HEK293 (cell line): Measurements from ENCODE around the gene TBL1X.

Source experiments
- CTCF ChIA-PET: fragments of 350-600 bp; formaldehyde crosslinking; extraction: SDS; loops from one replicate; lab custom pipeline; 2021; ENCODE audit warnings: antibody characterized with exemption; lab: Yijun Ruan, JAX
- POLR2A ChIA-PET: fragments of 300-600 bp; formaldehyde crosslinking; extraction: SDS; loops from one replicate; lab custom pipeline; 2020; ENCODE audit warnings: antibody characterized with exemption, inconsistent platforms; lab: Yijun Ruan, JAX
- H3K27ac ChIP-seq: fragments of 200-500 bp; sonication (Bioruptor generic); 2 replicates; pipeline ENCODE4 v1.5.1; 2014; ENCODE audit warnings: low read depth, low read length, control low read depth, inconsistent platforms; ENCODE audit errors: extremely low read depth
- H3K36me3 ChIP-seq, 2 experiments: fragments of 200-500 bp in 1 of 2; sonication (Bioruptor generic) in 1 of 2; 1 replicate in 1 of 2; 2 replicates in 1 of 2; pipeline ENCODE4 v1.5.1; 2014 to 2017; ENCODE audit warnings: inconsistent platforms in 2 of 2, low read length in 2 of 2; ENCODE audit not compliant: control insufficient read depth in 2 of 2, insufficient read depth in 1 of 2
- H3K4me1 ChIP-seq: fragments of 200-500 bp; sonication (Bioruptor generic); 2 replicates; pipeline ENCODE4 v1.5.1; 2014; ENCODE audit warnings: mild to moderate bottlenecking, low read length, inconsistent platforms; ENCODE audit not compliant: control insufficient read depth, insufficient read depth
- H3K4me3 ChIP-seq: 2 replicates; pipeline ENCODE4 v1.5.1; 2011; ENCODE audit warnings: low read depth, mild to moderate bottlenecking, control low read depth, low read length, moderate library complexity
- H3K9me3 ChIP-seq: fragments of 200-500 bp; sonication (Bioruptor generic); 2 replicates; pipeline ENCODE4 v1.5.1; 2014; ENCODE audit warnings: low read depth, low read length, inconsistent platforms; ENCODE audit not compliant: control insufficient read depth, insufficient read depth
- BCL11B ChIP-seq: fragments of 450-650 bp; formaldehyde crosslinking; IDR thresholded peaks from 2 replicates; pipeline ENCODE4 v1.5.1; 2016; ENCODE audit warnings: low read depth, missing biosample characterization, missing genetic modification characterization
- ZFP3 ChIP-seq: fragments of 450-650 bp; formaldehyde crosslinking; IDR thresholded peaks from 2 replicates; pipeline ENCODE4 v1.5.1; 2016; ENCODE audit warnings: low read depth, missing biosample characterization, missing genetic modification characterization
- ZFP41 ChIP-seq: fragments of 450-650 bp; formaldehyde crosslinking; IDR thresholded peaks from 2 replicates; pipeline ENCODE4 v1.5.1; 2016; ENCODE audit warnings: missing biosample characterization, missing genetic modification characterization, borderline replicate concordance
- ZNF23 ChIP-seq: fragments of 450-650 bp; formaldehyde crosslinking; IDR thresholded peaks from 2 replicates; pipeline ENCODE4 v1.5.1; 2016; ENCODE audit warnings: missing biosample characterization, missing genetic modification characterization, borderline replicate concordance
- ZNF561 ChIP-seq: fragments of 450-650 bp; IDR thresholded peaks from 2 replicates; pipeline ENCODE4 v1.5.1; 2018; ENCODE audit warnings: missing biosample characterization, missing genetic modification characterization, borderline replicate concordance
- ZNF610 ChIP-seq: fragments of 450-650 bp; formaldehyde crosslinking; IDR thresholded peaks from 2 replicates; pipeline ENCODE4 v1.5.1; 2016; ENCODE audit warnings: missing biosample characterization, missing genetic modification characterization, borderline replicate concordance
- ZNF621 ChIP-seq: fragments of 450-650 bp; formaldehyde crosslinking; IDR thresholded peaks from 2 replicates; pipeline ENCODE4 v1.5.1; 2017; ENCODE audit warnings: missing biosample characterization, missing genetic modification characterization
- ZNF76 ChIP-seq: fragments of 450-650 bp; formaldehyde crosslinking; IDR thresholded peaks from 2 replicates; pipeline ENCODE4; 2016; ENCODE audit warnings: low read depth, missing biosample characterization, missing genetic modification characterization, borderline replicate concordance
- ZNF785 ChIP-seq: fragments of 450-650 bp; formaldehyde crosslinking; IDR thresholded peaks from 2 replicates; pipeline ENCODE4 v1.5.1; 2016; ENCODE audit warnings: missing biosample characterization, missing genetic modification characterization
- TF ChIP-seq, protein P1 (sequence below): fragments of 450-650 bp; formaldehyde crosslinking; IDR thresholded peaks from 2 replicates; pipeline ENCODE4 v1.5.1; 2016; ENCODE audit warnings: missing biosample characterization, missing genetic modification characterization
- TF ChIP-seq, protein P2 (sequence below): fragments of 450-650 bp; formaldehyde crosslinking; IDR thresholded peaks from 2 replicates; pipeline ENCODE4 v1.5.1; 2017; ENCODE audit warnings: missing biosample characterization, missing genetic modification characterization
- TF ChIP-seq, protein P3 (sequence below): fragments of 450-650 bp; formaldehyde crosslinking; optimal IDR thresholded peaks from 2 replicates; pipeline ENCODE3; 2016; ENCODE audit warnings: missing biosample characterization, mild to moderate bottlenecking, missing genetic modification characterization
- TF ChIP-seq, protein P4 (sequence below): fragments of 450-650 bp; formaldehyde crosslinking; conservative IDR thresholded peaks from 2 replicates; pipeline ENCODE4 v1.5.1; 2016; ENCODE audit warnings: low read depth, missing biosample characterization, missing genetic modification characterization
- TF ChIP-seq, protein P5 (sequence below): fragments of 450-650 bp; formaldehyde crosslinking; IDR thresholded peaks from 2 replicates; pipeline ENCODE4 v1.5.1; 2016; ENCODE audit warnings: missing biosample characterization, missing genetic modification characterization

Gene TBL1X

DNA sequence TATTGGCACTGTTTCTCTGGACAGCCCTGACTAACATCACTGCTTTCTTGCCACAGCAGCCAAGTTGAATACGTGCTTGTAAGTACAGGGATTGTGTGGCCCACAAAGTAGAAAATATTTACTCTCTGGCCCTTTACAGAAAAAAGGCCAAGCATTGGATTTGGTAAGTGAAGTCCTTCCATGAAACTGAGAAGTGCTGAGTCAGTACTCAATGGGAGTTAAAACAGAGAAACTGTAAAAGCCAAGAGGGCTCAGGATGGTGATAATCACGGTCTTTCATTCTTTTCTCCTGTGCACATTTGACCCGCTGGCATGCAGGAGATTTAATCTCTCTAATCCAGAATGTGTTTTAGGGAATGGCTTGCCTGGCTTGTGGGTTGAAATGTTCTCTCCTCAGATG is 46.1 kb downstream of the TBL1X start (continued):
- TF ChIP-seq, protein P1, sequence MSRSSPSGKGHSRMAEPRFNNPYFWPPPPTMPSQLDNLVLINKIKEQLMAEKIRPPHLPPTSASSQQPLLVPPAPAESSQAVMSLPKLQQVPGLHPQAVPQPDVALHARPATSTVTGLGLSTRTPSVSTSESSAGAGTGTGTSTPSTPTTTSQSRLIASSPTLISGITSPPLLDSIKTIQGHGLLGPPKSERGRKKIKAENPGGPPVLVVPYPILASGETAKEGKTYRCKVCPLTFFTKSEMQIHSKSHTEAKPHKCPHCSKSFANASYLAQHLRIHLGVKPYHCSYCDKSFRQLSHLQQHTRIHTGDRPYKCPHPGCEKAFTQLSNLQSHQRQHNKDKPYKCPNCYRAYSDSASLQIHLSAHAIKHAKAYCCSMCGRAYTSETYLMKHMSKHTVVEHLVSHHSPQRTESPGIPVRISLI (tag by site-specific recombination) = no peak
- no peak for TF ChIP-seq ZNF76 (tag by site-specific recombination)
- TF ChIP-seq ZNF23 (tag by site-specific recombination) = no peak
- TF ChIP-seq ZNF785 = no peak

DNA sequence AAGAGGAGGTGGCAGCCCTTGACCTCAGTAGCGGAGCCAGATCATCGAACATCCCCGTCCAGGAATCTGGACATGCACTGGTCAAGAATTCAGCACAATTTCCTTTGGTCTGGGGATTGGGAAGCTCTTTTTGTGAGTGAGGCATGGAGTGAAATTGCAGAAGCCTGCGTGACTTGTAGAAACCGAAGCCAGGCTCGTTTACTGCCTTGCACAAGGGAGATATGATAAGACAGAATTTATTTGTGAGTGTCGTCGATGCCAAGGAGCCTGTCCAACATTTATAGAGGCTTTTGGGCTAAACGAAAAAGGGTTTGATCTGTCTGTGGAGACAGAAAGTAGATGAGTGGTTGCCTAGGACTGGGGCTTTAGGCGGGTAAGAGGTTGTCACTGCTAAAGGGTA is 50.6 kb downstream of the TBL1X start:
- POLR2A ChIA-PET = no interaction called here

DNA sequence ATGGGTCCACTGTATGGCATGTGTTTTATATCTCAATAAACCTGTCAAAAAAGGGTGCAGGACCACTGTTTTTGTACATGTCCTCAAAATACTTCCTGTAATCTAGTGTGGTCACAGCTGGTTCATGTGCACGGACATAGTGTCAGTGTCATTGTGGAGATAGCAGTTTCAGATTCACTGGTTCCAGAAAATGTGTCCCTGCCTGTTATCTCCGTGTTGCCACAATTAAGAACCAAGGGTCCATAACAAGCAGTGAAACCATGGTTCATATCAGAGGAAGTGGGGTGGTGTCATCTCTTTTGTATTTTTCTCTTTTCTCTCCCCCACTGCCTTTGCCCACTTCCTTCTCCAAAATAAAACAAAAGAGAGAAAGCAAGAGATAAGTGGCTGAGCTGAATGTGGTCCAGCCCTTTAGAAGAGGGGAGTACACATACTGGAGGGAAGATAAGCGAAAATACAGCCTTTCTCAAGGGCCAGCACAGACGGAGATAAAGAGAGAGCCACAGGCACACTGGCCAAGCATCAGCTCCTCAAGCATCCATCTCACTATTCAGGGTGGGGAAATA is 51.2 kb downstream of the TBL1X start:
- peaks cover 0 to 11% of the 10 kb centered on the region in 2 experiments; a peak in 1 of 3 replicates for H3K36me3 ChIP-seq
- TF ChIP-seq, protein P2, sequence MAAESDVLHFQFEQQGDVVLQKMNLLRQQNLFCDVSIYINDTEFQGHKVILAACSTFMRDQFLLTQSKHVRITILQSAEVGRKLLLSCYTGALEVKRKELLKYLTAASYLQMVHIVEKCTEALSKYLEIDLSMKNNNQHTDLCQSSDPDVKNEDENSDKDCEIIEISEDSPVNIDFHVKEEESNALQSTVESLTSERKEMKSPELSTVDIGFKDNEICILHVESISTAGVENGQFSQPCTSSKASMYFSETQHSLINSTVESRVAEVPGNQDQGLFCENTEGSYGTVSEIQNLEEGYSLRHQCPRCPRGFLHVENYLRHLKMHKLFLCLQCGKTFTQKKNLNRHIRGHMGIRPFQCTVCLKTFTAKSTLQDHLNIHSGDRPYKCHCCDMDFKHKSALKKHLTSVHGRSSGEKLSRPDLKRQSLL (tag by site-specific recombination) = no peak
- no peak for TF ChIP-seq ZNF610
- no peak for TF ChIP-seq ZFP3 (tag by site-specific recombination)
- TF ChIP-seq, protein P3, sequence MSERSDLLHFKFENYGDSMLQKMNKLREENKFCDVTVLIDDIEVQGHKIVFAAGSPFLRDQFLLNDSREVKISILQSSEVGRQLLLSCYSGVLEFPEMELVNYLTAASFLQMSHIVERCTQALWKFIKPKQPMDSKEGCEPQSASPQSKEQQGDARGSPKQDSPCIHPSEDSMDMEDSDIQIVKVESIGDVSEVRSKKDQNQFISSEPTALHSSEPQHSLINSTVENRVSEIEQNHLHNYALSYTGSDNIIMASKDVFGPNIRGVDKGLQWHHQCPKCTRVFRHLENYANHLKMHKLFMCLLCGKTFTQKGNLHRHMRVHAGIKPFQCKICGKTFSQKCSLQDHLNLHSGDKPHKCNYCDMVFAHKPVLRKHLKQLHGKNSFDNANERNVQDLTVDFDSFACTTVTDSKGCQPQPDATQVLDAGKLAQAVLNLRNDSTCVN = no peak
- no peak overlapping the region for H3K27ac ChIP-seq
- no peak overlapping the region for H3K4me3 ChIP-seq
- ChIA-PET POLR2A (no interaction called here), CTCF (no interaction called here)
- no peaks in the 10 kb centered on the region for H3K4me1 ChIP-seq
- no peaks in the 10 kb centered on the region for H3K9me3 ChIP-seq

More for the DNA sequence above, 50.6 kb downstream of the TBL1X start:
- no peak overlapping the region for H3K4me3 ChIP-seq
- H3K27ac ChIP-seq = no peak overlapping the region
- TF ChIP-seq ZNF76 (tag by site-specific recombination) = no peak
- TF ChIP-seq, protein P4, sequence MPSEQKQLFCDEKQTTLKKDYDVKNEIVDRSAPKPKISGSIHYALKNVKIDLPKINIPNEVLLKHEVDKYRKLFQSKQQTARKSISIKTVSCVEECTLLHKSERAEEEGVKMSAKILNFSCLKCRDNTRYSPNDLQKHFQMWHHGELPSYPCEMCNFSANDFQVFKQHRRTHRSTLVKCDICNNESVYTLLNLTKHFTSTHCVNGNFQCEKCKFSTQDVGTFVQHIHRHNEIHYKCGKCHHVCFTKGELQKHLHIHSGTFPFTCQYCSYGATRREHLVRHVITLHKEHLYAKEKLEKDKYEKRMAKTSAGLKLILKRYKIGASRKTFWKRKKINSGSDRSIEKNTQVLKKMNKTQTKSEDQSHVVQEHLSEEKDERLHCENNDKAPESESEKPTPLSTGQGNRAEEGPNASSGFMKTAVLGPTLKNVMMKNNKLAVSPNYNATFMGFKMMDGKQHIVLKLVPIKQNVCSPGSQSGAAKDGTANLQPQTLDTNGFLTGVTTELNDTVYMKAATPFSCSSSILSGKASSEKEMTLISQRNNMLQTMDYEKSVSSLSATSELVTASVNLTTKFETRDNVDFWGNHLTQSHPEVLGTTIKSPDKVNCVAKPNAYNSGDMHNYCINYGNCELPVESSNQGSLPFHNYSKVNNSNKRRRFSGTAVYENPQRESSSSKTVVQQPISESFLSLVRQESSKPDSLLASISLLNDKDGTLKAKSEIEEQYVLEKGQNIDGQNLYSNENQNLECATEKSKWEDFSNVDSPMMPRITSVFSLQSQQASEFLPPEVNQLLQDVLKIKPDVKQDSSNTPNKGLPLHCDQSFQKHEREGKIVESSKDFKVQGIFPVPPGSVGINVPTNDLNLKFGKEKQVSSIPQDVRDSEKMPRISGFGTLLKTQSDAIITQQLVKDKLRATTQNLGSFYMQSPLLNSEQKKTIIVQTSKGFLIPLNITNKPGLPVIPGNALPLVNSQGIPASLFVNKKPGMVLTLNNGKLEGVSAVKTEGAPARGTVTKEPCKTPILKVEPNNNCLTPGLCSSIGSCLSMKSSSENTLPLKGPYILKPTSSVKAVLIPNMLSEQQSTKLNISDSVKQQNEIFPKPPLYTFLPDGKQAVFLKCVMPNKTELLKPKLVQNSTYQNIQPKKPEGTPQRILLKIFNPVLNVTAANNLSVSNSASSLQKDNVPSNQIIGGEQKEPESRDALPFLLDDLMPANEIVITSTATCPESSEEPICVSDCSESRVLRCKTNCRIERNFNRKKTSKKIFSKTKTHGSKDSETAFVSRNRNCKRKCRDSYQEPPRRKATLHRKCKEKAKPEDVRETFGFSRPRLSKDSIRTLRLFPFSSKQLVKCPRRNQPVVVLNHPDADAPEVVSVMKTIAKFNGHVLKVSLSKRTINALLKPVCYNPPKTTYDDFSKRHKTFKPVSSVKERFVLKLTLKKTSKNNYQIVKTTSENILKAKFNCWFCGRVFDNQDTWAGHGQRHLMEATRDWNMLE (tag by site-specific recombination) = no peak
- TF ChIP-seq, all 188 proteins: peak for 0
- no peaks in the 10 kb centered on the region for H3K9me3 ChIP-seq
- H3K36me3 ChIP-seq = peaks cover 0 to 12% of the 10 kb centered on the region in 2 experiments; a peak in 1 of 3 replicates
- CTCF ChIA-PET = no interaction called here
- H3K4me1 ChIP-seq = no peaks in the 10 kb centered on the region

DNA sequence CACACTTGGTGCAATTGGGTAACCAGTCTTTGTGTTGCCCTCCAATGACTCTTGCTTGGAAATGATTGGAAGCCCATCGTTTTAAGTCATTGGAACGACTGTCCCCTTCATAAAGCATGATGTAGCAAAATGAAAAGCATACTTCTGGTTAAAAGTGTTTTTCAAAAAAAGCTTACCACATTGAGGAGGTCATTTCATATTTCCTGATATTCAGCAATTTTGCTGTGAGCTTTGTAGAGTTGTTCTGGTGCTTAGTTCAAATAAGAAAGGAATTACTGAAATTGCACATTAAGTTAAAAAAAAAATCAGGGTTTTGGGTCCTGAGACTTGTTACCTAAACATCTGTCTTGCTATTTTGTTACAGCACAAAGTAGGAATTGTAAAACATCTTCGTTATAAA is 51.8 kb downstream of the TBL1X start:
- POLR2A ChIA-PET = no interaction called here
- CTCF ChIA-PET = no interaction called here
- H3K4me1 ChIP-seq = no peaks in the 10 kb centered on the region
- H3K4me3 ChIP-seq = no peak overlapping the region
- no peak overlapping the region for H3K27ac ChIP-seq
- no peaks in the 10 kb centered on the region for H3K9me3 ChIP-seq
- H3K36me3 ChIP-seq = peaks cover 0 to 5% of the 10 kb centered on the region in 2 experiments; a peak in 1 of 3 replicates
- TF ChIP-seq ZFP41 (tag by site-specific recombination) (no peak), ZNF621 (tag by site-specific recombination) (no peak), BCL11B (tag by site-specific recombination) (no peak), ZNF561 (no peak)
- TF ChIP-seq, protein P5, sequence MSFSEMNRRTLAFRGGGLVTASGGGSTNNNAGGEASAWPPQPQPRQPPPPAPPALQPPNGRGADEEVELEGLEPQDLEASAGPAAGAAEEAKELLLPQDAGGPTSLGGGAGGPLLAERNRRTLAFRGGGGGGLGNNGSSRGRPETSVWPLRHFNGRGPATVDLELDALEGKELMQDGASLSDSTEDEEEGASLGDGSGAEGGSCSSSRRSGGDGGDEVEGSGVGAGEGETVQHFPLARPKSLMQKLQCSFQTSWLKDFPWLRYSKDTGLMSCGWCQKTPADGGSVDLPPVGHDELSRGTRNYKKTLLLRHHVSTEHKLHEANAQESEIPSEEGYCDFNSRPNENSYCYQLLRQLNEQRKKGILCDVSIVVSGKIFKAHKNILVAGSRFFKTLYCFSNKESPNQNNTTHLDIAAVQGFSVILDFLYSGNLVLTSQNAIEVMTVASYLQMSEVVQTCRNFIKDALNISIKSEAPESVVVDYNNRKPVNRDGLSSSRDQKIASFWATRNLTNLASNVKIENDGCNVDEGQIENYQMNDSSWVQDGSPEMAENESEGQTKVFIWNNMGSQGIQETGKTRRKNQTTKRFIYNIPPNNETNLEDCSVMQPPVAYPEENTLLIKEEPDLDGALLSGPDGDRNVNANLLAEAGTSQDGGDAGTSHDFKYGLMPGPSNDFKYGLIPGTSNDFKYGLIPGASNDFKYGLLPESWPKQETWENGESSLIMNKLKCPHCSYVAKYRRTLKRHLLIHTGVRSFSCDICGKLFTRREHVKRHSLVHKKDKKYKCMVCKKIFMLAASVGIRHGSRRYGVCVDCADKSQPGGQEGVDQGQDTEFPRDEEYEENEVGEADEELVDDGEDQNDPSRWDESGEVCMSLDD = no peak
